Non-pigmented ciliary epithelial cell (primary cell): Measurements from ENCODE around the gene PRSS56.

Experiments used
- DNase-seq: peaks from one replicate; pipeline ENCODE4 v3.0.0-alpha.2; 2010; ENCODE audit warnings: low read depth

The PRSS56 gene

DNA sequence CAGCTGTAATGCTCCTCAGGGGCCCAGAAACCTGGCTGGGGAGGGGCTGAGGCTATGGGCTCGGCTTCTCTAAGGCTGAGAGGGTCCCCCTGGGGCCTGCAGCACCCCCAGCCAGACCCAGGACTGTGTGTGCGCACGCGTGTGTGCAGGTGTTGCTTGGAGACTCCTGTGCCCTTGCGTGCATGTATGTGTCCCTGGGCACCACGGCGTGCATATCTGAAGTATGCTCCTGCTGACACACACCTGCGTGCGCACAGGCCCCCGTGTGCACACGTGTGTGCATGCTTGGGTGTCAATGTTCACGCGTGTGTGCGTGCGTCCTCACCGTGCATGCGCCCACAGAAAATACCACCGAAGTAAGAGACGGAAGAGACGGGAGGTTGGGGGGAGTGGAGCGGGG lies 17.7 kb upstream of the PRSS56 start:
- no peak for DNase-seq

DNA sequence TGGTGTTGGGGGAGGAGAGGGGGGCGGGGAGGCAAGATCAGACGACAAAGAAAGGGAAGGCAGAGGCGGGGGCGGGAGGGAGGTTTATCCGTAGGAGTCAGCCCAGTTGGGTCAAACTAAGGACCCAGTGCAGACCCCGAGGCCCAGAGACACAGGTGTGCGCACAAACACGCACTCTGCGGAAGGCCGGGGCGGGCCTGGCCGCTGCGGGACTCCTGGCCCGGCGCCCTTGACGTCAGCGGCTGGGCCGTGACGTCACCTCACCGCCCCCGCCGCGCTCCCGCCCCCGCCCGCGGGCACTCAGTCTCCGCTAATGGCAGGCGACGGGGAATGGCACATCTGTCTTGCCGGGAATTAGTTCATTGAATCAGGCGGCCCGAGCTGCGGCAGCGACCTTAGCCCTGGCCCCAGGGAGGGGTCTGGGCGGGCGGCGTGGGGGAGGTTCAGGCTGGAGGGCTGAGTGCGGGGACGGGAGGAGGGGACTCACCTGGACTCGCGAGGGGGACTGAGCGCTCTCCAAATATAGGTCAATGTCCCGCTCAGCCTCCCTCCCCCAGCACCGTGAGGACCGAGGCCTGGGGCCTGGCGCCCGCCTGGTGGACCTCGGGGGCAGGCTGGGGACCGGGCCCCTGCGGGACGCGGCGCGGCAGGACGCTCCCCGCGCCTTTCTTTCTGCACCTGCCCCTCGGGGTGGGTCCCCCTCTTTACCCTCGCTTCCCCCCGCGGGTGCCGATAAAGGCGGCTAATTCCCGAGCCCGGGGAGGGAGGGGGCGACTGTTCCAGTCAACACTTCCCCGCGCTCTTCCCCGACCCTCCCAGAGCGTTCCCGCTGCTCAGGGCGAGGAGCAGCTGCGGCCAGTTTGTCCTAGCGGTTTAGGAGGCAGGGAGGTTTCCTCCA lies 17.0 kb upstream of the PRSS56 start:
- DNase-seq, result no peak

- no peak for DNase-seq
Measured at GRCh38 chr2:232503809-232504323, 16.3 kb upstream of the PRSS56 start.

GRCh38 chr2:232504438-232504837 lies 15.8 kb upstream of the PRSS56 start:
- DNase-seq, result no peak

- no peak for DNase-seq
Measured at GRCh38 chr2:232505856-232506255, 14.3 kb upstream of the PRSS56 start.

GRCh38 chr2:232506709-232507108 lies 13.5 kb upstream of the PRSS56 start:
- DNase-seq, result no peak

- no peak for DNase-seq
Measured at GRCh38 chr2:232508251-232508650, 11.9 kb upstream of the PRSS56 start.

DNA sequence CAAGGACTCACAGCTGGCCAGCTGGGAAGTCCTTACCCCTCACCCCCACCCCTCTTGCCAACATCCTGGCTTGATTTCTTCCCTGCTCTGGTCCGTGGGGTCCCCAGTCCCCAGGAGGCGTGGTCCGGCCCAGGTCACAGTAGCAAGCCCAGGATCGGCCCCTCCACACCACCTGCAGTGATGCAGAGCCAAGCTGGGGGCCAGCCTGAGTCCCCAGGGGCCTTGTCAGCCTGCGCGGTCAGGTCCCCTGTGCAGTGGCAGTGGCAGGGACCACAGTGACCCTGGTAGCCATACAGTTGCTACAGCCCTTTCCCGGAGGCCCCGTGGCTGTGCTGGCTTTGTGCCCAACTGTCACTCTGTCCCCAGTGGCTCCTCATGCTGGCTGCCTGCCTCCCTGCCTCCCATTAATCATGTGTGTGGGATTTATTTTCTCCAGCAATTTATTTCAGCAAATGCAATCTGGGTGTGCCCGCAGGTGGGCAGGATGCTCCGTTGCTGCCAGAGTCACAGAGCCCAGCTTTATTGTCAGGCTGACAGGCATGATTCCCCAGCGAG lies 8.8 kb upstream of the PRSS56 start:
- DNase-seq, result no peak

DNA sequence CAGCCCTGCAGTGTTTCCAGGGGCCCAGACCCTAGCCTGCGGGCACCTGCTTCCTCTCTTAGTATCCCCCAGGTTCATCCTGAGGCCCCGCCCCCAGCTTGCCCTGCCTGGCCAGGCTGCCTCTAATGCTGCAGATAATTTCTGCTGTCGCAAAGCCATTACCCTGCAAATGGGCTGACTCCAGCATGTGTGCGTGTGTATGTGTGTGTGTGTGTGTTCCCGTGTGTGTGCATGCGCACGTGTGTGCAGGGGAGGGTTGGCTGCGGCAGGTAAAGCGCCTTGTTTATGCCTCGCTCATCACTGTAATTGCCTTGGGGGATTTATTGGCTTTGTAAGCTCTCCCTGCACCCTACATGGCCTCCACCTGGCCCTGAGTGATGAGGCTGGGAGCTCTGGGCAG lies 7.6 kb upstream of the PRSS56 start:
- no peak for DNase-seq

DNA sequence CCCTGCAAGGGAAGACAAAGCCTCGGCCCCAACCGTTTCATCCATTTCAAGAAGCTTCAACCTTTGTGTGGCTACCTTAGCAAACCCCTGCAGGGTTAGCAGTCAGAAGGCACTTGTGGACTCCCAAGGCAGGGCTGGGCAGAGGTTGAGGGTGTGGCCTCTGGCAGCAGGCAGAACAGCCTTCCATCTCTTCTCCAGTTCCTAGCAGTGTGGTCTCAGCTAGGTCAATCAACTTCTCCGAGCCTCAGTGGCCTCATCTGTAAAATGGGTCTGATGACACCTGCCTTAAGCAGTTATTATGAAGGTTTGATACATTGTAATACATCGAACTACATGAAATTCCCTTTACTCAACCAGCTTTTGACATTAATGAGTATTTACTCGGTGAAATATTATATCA lies 6.8 kb upstream of the PRSS56 start:
- DNase-seq, result no peak

- no peak for DNase-seq
Measured at GRCh38 chr2:232515639-232516038, 4.5 kb upstream of the PRSS56 start.

- DNase-seq, result no peak
Measured at GRCh38 chr2:232516551-232516950, 3.6 kb upstream of the PRSS56 start.

DNA sequence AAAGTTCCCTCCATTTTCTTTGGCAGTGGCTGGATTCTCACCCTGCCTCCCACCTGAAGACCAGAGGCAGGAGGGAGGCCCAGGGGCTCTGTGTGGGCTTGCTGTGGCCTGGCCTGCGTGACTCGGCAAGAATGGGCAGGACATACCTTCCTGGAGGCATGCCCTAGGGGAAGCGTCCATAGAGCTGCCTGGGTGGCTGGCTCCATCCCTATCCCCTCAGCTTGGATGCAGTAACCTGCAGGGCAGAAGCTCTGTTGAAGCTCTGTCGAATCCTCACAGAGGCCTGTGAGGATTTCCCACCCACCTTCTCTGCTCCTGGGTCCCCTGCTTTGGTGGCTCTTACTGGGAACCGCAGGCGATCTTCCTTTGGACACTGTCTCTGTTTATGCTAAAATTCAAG lies 1.3 kb upstream of the PRSS56 start:
- DNase-seq, result no peak

DNA sequence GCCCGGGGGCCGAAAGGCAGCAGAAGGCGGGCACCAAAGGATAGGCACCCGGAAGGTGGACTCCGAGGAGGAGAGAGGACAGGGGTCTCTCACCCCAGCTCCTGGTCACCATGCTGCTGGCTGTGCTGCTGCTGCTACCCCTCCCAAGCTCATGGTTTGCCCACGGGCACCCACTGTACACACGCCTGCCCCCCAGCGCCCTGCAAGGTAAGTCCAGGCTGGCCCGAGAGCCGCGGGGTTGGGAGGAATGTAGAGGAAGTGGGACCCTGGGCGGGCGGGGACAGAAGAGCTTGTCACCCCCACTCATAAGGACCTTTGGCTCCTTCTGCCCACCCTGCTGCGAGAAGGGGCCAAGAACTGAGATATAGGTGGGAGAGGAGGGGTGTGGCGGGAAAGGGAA lies 301 bp downstream of the PRSS56 start:
- DNase-seq, result no peak

DNA sequence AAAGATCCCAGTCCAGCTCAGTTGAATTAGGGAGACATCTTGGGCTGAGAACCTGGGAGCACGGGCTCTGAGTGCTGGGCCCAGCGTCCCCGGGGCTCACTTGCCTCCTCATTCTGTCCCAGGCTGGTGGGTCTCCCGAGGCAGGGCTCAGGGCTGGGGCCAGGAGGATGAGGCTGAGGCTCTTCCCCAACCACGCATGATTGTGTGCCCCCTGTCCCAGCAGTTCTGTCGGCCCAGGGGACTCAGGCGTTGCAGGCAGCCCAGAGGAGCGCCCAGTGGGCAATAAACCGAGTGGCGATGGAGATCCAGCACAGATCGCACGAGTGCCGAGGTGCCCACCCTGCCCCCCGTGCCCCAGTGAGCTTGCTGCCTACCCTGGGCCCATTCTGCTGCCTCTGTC lies 910 bp downstream of the PRSS56 start:
- no peak for DNase-seq

DNA sequence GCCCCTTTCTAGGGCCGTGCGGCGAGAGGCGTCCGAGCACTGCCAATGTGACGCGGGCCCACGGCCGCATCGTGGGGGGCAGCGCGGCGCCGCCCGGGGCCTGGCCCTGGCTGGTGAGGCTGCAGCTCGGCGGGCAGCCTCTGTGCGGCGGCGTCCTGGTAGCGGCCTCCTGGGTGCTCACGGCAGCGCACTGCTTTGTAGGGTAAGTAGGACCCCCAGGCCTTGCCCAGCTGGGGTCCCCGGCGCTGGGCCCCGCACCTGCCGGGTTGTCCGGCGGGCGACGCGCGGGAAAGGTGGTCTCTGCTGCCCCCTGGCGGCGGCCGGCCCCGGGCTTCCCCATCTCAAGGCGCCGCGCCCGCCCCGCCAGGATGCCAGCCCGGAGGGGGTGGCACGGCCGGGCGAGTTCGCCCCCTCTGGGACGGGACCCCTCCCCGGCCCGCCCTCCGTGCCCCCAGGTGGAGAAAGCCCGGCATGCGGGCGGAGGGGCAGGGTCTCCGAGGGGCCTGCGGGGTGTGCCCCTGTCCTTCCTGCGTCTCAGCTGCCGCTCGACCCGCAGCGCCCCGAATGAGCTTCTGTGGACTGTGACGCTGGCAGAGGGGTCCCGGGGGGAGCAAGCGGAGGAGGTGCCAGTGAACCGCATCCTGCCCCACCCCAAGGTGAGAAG lies 1.9 kb downstream of the PRSS56 start:
- DNase-seq, result no peak

- DNase-seq, result no peak
Measured at GRCh38 chr2:232522623-232523401, 2.6 kb downstream of the PRSS56 start.

DNA sequence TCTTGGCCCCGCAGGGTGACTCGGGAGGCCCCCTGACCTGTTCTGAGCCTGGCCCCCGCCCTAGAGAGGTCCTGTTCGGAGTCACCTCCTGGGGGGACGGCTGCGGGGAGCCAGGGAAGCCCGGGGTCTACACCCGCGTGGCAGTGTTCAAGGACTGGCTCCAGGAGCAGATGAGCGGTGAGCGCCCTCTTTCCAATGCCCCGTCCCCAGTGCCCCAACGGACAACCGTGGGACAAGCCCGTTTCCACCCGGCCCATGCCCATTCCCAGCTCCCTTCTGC lies 3.2 kb downstream of the PRSS56 start:
- no peak for DNase-seq

GRCh38 chr2:232523682-232524597 lies 3.8 kb downstream of the PRSS56 start:
- no peak for DNase-seq

GRCh38 chr2:232524771-232525170 lies 4.6 kb downstream of the PRSS56 start:
- DNase-seq, result no peak

DNA sequence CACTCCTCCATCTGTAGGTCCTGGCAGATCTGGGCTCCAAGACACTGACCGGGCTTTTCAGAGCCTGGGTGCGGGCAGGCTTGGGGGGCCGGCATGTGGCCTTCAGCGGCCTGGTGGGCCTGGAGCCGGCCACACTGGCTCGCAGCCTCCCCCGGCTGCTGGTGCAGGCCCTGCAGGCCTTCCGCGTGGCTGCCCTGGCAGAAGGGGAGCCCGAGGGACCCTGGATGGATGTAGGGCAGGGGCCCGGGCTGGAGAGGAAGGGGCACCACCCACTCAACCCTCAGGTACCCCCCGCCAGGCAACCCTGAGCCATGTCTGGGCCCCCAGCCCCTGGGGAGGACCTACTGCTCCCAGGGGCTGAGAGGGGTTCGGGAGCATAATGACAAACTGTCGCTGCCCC lies 5.0 kb downstream of the PRSS56 start:
- no peak for DNase-seq
